K562 (cell line): ENCODE data around the gene MYMK. TPM values are rescaled to one million over a fixed set of nuclear protein-coding genes. Genes with fewer than 3 reads are reported as not detected.

Experiments used
- ATAC-seq: fragments of 200-7000 bp; cut with Tn5 transposase; 3 replicates; pipeline ENCODE4 v1.9.1; 2020; ENCODE audit warnings: moderate library complexity
- BruUV-seq: library from RNA; stranded (reverse); fragments of 400-500 nt; replicated peaks from 2 replicates; lab custom pipeline; 2021; lab: Mats Ljungman, UMichigan
- CTCF ChIA-PET: fragments of 300-600 bp; formaldehyde crosslinking; extraction: SDS; loops from one replicate; lab custom pipeline; 2021; ENCODE audit warnings: low intra/inter-chr PET ratio; lab: Yijun Ruan, JAX
- POLR2A ChIA-PET: fragments of 300-600, 350-650 bp; sonication (Branson Sonifier 250); formaldehyde crosslinking; extraction: SDS; loops from one replicate; lab custom pipeline; 2021; ENCODE audit warnings: antibody characterized with exemption, inconsistent platforms; lab: Yijun Ruan, JAX
- DNase-seq, 4 experiments: peaks; one replicate each; pipeline versions ENCODE4 v3.0.0 to v3.0.0-alpha.2; 2011 to 2018; ENCODE audit warnings: low spot score in 3 of 4, mixed read lengths in 3 of 4; ENCODE audit errors: extremely low read depth in 1 of 4
- FAIRE-seq: peaks from 2 replicates; lab custom pipeline; 2011; peaks lifted over from hg19 to GRCh38; lab: Jason Lieb, UNC
- H2AFZ ChIP-seq: 2 replicates; pipeline ENCODE4 v1.6.0; 2011; ENCODE audit warnings: low read depth, low read length, control low read depth, inconsistent platforms
- H3K27ac ChIP-seq: fragments of 200-600 bp; 3 replicates; pipeline ENCODE4 v1.8.0; 2011; ENCODE audit warnings: low read depth, mild to moderate bottlenecking, control low read depth, inconsistent platforms, low read length, moderate library complexity, mixed read lengths; ENCODE audit errors: extremely low read depth
- H3K27me3 ChIP-seq, 2 experiments: fragments of 300-600 bp in 1 of 2; 2 replicates in 1 of 2; 3 replicates in 1 of 2; pipeline versions ENCODE4 v1.6.0 to v1.8.0; 2011; ENCODE audit warnings: inconsistent platforms in 2 of 2, low read length in 2 of 2, mild to moderate bottlenecking in 1 of 2, mixed read lengths in 1 of 2, moderate library complexity in 1 of 2; ENCODE audit not compliant: control insufficient read depth in 2 of 2, insufficient read depth in 2 of 2
- H3K36me3 ChIP-seq: fragments of 300-600 bp; 3 replicates; pipeline ENCODE4 v1.8.0; 2011; ENCODE audit warnings: mild to moderate bottlenecking, low read length, inconsistent platforms; ENCODE audit not compliant: control insufficient read depth, insufficient read depth
- H3K4me1 ChIP-seq, 2 experiments: fragments of 200-600 bp in 1 of 2; replicated peaks in 1 of 2; 2 replicates in 1 of 2; 3 replicates in 1 of 2; pipeline versions ENCODE4 v1.5.1 to v1.8.0; 2011; ENCODE audit warnings: inconsistent platforms in 2 of 2, low read length in 2 of 2, mild to moderate bottlenecking in 1 of 2, mixed read lengths in 1 of 2, moderate library complexity in 1 of 2; ENCODE audit not compliant: control insufficient read depth in 2 of 2, insufficient read depth in 2 of 2
- H3K4me2 ChIP-seq: 2 replicates; pipeline ENCODE4 v1.6.1; 2011; ENCODE audit warnings: low read length, control low read depth, inconsistent platforms, mixed read lengths; ENCODE audit not compliant: insufficient read depth
- H3K4me3 ChIP-seq: fragments of 200-600 bp; sonication (generic), shearing (Covaris generic); 2 replicates; pipeline ENCODE4 v1.5.1; 2016; ENCODE audit warnings: control low read depth, inconsistent platforms
- H3K79me2 ChIP-seq: fragments of 200-600 bp; 3 replicates; pipeline ENCODE4 v1.8.0; 2011; ENCODE audit warnings: low read length, inconsistent platforms; ENCODE audit not compliant: control insufficient read depth, insufficient read depth
- H3K9ac ChIP-seq, 2 experiments: 2 replicates each; pipeline versions ENCODE4 v1.6.0 to v1.6.1; 2011; ENCODE audit warnings: low read depth in 2 of 2, low read length in 2 of 2, control low read depth in 1 of 2, inconsistent platforms in 1 of 2, mild to moderate bottlenecking in 1 of 2, mixed read lengths in 1 of 2; ENCODE audit not compliant: insufficient read depth in 1 of 2
- H3K9me1 ChIP-seq: one replicate; pipeline ENCODE4 v1.6.0; 2011; ENCODE audit warnings: inconsistent platforms, mild to moderate bottlenecking, low read length, moderate library complexity; ENCODE audit not compliant: control insufficient read depth, insufficient read depth
- H3K9me3 ChIP-seq: replicated peaks from 2 replicates; pipeline ENCODE4 v1.5.1; 2011; ENCODE audit warnings: low read depth, low read length, inconsistent platforms; ENCODE audit not compliant: control insufficient read depth, insufficient read depth
- H4K20me1 ChIP-seq: replicated peaks from 2 replicates; pipeline ENCODE4 v1.6.1; 2011; ENCODE audit warnings: low read length, inconsistent platforms, mixed read lengths; ENCODE audit not compliant: control insufficient read depth, insufficient read depth
- L3MBTL2 ChIP-seq: fragments of 450-650 bp; IDR thresholded peaks from 2 replicates; pipeline ENCODE4 v1.6.1; 2016; ENCODE audit warnings: mild to moderate bottlenecking, moderate library complexity
- MAFF ChIP-seq: IDR thresholded peaks from 2 replicates; pipeline ENCODE4 v1.6.1; 2012; ENCODE audit warnings: low read length, improper control_type of control experiment
- MXI1 ChIP-seq: IDR thresholded peaks from 2 replicates; pipeline ENCODE4 v1.6.1; 2011; ENCODE audit warnings: low read depth, mild to moderate bottlenecking, improper control_type of control experiment, low read length
- SAFB2 ChIP-seq: fragments of 200-400 bp; formaldehyde crosslinking; IDR thresholded peaks from 2 replicates; pipeline ENCODE4 v1.6.1; 2018; ENCODE audit warnings: borderline replicate concordance, low read length, low read depth, moderate library complexity; ENCODE audit not compliant: severe bottlenecking
- TEAD4 ChIP-seq, 2 experiments: sonication (generic) in 1 of 2; formaldehyde crosslinking in 1 of 2; IDR thresholded peaks; 2 replicates each; pipeline versions ENCODE4 v1.6.1 to v1.8.0; 2012 to 2022; ENCODE audit warnings: borderline replicate concordance in 1 of 2, inconsistent platforms in 1 of 2, low read length in 1 of 2, mild to moderate bottlenecking in 1 of 2, missing genetic modification reagents in 1 of 2
- YBX1 ChIP-seq: fragments of 450-650 bp; IDR thresholded peaks from 2 replicates; pipeline ENCODE4 v1.7.1; 2016; ENCODE audit warnings: mild to moderate bottlenecking
- WGBS: fragments of 100-300 bp; shearing (Covaris generic); methylation state at CpG from one replicate; pipeline ENCODE4 v1.1.6; 2016; ENCODE audit warnings: low coverage, mixed read lengths; ENCODE audit not compliant: insufficient coverage; ENCODE audit errors: missing lambda C conversion rate; 5-methylcytosine and 5-hydroxymethylcytosine counted together
- in situ Hi-C: fragments of 300-500 bp; cut with MboI; formaldehyde crosslinking; loops from 4 replicates; pipeline ENCODE4 v1.15.0; 2018; ENCODE audit warnings: inconsistent platforms, mixed read lengths
- intact Hi-C: fragments of 100-400 bp; cut with micrococcal nuclease; formaldehyde crosslinking; loops from 2 replicates; pipeline ENCODE4 v1.14.2; 2022
- polyA plus RNA-seq, 8 experiments: library from polyadenylated mRNA; depleted of rRNA in 4 of 8; stranded (reverse) in 5 of 8; unstranded in 3 of 8; fragments of >200 nt; fragmentation: Nextera tagmentation in 2 of 8; fragmentation: Illumina TruSeq in 1 of 8; extraction: Ambion mirVana in 2 of 8; extraction: Trizol in 1 of 8; gene quantifications; 2 replicates each; pipeline versions ENCODE4 v1.2.1 to v1.2.3, GENCODE V29; 2011 to 2014; ENCODE audit warnings: inconsistent platforms in 1 of 8, missing spikeins in 1 of 8
- total RNA-seq, 7 experiments: library from RNA; depleted of rRNA in 6 of 7; stranded (reverse); fragments of >200 nt in 6 of 7; fragmentation: Illumina TruSeq in 2 of 7; extraction: Trizol in 2 of 7; gene quantifications; 2 replicates each; pipeline versions ENCODE4 v1.2.1 to v1.2.3, GENCODE V29; 2011 to 2021; ENCODE audit warnings: low replicate concordance in 1 of 7
- TF ChIP-seq, protein P1 (sequence below): fragments of 450-650 bp; formaldehyde crosslinking; IDR thresholded peaks from 2 replicates; pipeline ENCODE4 v1.4.0; 2022; ENCODE audit warnings: missing genetic modification characterization
- TF ChIP-seq, protein P2 (sequence below): fragments of 450-650 bp; IDR thresholded peaks from 2 replicates; pipeline ENCODE4 v1.6.1; 2018; ENCODE audit warnings: mild to moderate bottlenecking, low read depth; ENCODE audit not compliant: partially characterized antibody
- TF ChIP-seq, protein P3 (sequence below), 2 experiments: IDR thresholded peaks; 2 replicates each; pipeline ENCODE4 v1.6.1; 2011; ENCODE audit warnings: borderline replicate concordance in 1 of 2, control low read depth in 1 of 2, low read depth in 1 of 2, low read length in 1 of 2, mild to moderate bottlenecking in 1 of 2, mixed read lengths in 1 of 2, moderate library complexity in 1 of 2; ENCODE audit not compliant: insufficient read depth in 1 of 2, insufficient read length in 1 of 2, poor library complexity in 1 of 2, severe bottlenecking in 1 of 2; ENCODE audit errors: extremely low read depth in 1 of 2

The MYMK gene
- total and polyA plus RNA-seq, 9 of the 15 experiments (the other 6 are each of a cell fraction or from before 2014, with no cell fraction given), result not detected

DNA sequence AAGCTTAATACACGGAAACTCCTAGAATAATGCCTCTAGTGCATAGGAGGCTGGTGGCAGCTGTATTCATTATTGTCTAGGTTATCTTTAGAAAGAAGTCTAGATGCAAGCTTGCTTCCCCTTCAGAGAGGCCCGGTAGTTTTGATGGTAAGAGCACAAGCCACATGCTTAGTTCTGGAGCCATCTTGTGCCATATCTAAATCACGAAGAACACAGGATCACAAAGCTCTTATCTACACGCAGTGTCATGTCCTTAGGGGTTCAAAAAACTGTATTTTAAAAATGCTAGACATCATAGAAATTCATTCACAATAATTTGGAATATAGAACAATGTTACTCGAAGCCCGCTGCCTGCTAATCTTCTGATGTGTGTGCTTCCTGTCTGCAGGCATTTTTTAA, 58.8 kb downstream of the MYMK start:
- DNase-seq (no peak), FAIRE-seq (no peak), ATAC-seq (no peak)
- Histone ChIP-seq H3K9me1 (no peaks in the 10 kb centered on the region), H2AFZ (no peak overlapping the region), H4K20me1 (peaks cover 29% of the 10 kb centered on the region), H3K4me1 (peaks cover 0 to 32% of the 10 kb centered on the region in 2 experiments; a peak in 2 of 5 replicates), H3K36me3 (no peaks in the 10 kb centered on the region), H3K27ac (no peak overlapping the region), H3K27me3 (peaks cover 23 to 82% of the 10 kb centered on the region in 2 experiments; a peak in 4 of 5 replicates), H3K9me3 (no peaks in the 10 kb centered on the region), H3K4me2 (no peak overlapping the region), H3K79me2 (no peaks in the 10 kb centered on the region), H3K9ac (no peak overlapping the region), H3K4me3 (no peak overlapping the region)
- BruUV-seq, result no TSS peak
- in situ Hi-C loops (no loop called here), intact Hi-C loops (no loop called here)
- ChIA-PET POLR2A (interaction anchor here (1.9 kb wide), 1 partner anchor 19 kb away, joined by 4 read pairs; no protein-coding TSS in a partner anchor), CTCF (no interaction called here)
- 8% methylated on average over 6 of the region's 6 CpGs for WGBS
- no peak for TF ChIP-seq MXI1
- no peak for TF ChIP-seq MAFF
- TF ChIP-seq, protein P1, sequence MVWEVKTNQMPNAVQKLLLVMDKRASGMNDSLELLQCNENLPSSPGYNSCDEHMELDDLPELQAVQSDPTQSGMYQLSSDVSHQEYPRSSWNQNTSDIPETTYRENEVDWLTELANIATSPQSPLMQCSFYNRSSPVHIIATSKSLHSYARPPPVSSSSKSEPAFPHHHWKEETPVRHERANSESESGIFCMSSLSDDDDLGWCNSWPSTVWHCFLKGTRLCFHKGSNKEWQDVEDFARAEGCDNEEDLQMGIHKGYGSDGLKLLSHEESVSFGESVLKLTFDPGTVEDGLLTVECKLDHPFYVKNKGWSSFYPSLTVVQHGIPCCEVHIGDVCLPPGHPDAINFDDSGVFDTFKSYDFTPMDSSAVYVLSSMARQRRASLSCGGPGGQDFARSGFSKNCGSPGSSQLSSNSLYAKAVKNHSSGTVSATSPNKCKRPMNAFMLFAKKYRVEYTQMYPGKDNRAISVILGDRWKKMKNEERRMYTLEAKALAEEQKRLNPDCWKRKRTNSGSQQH, result no peak
- no peak for TF ChIP-seq YBX1
- TF ChIP-seq, protein P2, sequence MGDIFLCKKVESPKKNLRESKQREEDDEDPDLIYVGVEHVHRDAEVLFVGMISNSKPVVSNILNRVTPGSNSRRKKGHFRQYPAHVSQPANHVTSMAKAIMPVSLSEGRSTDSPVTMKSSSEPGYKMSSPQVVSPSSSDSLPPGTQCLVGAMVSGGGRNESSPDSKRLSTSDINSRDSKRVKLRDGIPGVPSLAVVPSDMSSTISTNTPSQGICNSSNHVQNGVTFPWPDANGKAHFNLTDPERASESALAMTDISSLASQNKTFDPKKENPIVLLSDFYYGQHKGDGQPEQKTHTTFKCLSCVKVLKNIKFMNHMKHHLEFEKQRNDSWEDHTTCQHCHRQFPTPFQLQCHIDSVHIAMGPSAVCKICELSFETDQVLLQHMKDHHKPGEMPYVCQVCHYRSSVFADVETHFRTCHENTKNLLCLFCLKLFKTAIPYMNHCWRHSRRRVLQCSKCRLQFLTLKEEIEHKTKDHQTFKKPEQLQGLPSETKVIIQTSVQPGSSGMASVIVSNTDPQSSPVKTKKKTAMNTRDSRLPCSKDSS, result no peak
- TF ChIP-seq, protein P3, sequence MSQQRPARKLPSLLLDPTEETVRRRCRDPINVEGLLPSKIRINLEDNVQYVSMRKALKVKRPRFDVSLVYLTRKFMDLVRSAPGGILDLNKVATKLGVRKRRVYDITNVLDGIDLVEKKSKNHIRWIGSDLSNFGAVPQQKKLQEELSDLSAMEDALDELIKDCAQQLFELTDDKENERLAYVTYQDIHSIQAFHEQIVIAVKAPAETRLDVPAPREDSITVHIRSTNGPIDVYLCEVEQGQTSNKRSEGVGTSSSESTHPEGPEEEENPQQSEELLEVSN (IDR thresholded peaks at IDR 0.05; ENCODE audit: borderline replicate concordance in 1 of 2, extremely low read depth in 1 of 2, insufficient read depth in 1 of 2, insufficient read length in 1 of 2, low read depth in 1 of 2, low read length in 1 of 2, poor library complexity in 1 of 2, severe bottlenecking in 1 of 2), result peak in 1 of 2 experiments; percentile 39
- TF ChIP-seq L3MBTL2, result peak; percentile 81
- TF ChIP-seq TEAD4 (IDR thresholded peaks at IDR 0.05; ENCODE audit: low read length), result no peak
- no peak for TF ChIP-seq TEAD4 (CRISPR knock-in tag; IDR thresholded peaks at IDR 0.05; ENCODE audit: borderline replicate concordance)
- no peak for TF ChIP-seq SAFB2
